Heart right ventricle (tissue), 16 donors: ENCODE data around the gene GTF3C1. TPM values are rescaled to one million over a fixed set of nuclear protein-coding genes. Genes with fewer than 3 reads are reported as not detected.

Experiments
- ATAC-seq, 8 donors: fragments of 200-7000 bp; cut with Tn5 transposase; one replicate each; pipeline ENCODE4 v1.9.1; 2020; ENCODE audit warnings: mild to moderate bottlenecking in 8 of 8, moderate library complexity in 8 of 8, moderate number of reproducible peaks in 1 of 8
- DNase-seq, 2 donors: peaks; one replicate each; pipeline ENCODE4 v3.0.0-alpha.2; 2020
- H3K27ac ChIP-seq, 10 donors: fragments of 200-600 bp; sonication (generic) in 2 of 10; one replicate each; pipeline versions ENCODE4 v1.5.0 to v1.8.0; 2020 to 2022; ENCODE audit warnings: mild to moderate bottlenecking in 3 of 10
- H3K27me3 ChIP-seq, 7 donors: fragments of 200-600 bp; one replicate each; pipeline ENCODE4 v1.8.0; 2021 to 2022; ENCODE audit warnings: mild to moderate bottlenecking in 2 of 7
- H3K36me3 ChIP-seq, 9 donors: fragments of 200-600 bp; sonication (generic) in 1 of 9; one replicate each; pipeline versions ENCODE4 v1.5.0 to v1.8.0; 2020 to 2022; ENCODE audit warnings: mild to moderate bottlenecking in 2 of 9
- H3K4me1 ChIP-seq, 9 donors: fragments of 200-600 bp; sonication (generic) in 1 of 9; one replicate each; pipeline versions ENCODE4 v1.5.0 to v1.8.0; 2020 to 2022; ENCODE audit warnings: mild to moderate bottlenecking in 4 of 9
- H3K4me3 ChIP-seq, 10 donors: fragments of 200-600 bp; sonication (generic) in 2 of 10; one replicate each; pipeline versions ENCODE4 v1.5.0 to v1.8.0; 2020 to 2022; ENCODE audit warnings: mild to moderate bottlenecking in 7 of 10, moderate library complexity in 2 of 10
- H3K9me3 ChIP-seq, 11 donors: fragments of 200-600 bp in 10 of 11; sonication (generic) in 2 of 11; one replicate each; pipeline versions ENCODE4 v1.5.0 to v1.8.0; 2013 to 2022; ENCODE audit warnings: mild to moderate bottlenecking in 2 of 11, control low read depth in 1 of 11, moderate library complexity in 1 of 11
- CTCF ChIP-seq, 9 donors: fragments of 200-600 bp; sonication (generic) in 2 of 9; IDR thresholded peaks; one replicate each; pipeline versions ENCODE4 v1.5.0 to v1.8.0; 2021 to 2022; ENCODE audit warnings: antibody characterized with exemption in 9 of 9, mild to moderate bottlenecking in 5 of 9, moderate library complexity in 1 of 9
- WGBS, 2 donors: extraction: QIAGEN DNeasy Blood & Tissue Kit; methylation state at CpG; one replicate each; pipeline ENCODE4 v1.1.7; 2013; ENCODE audit warnings: inconsistent platforms in 1 of 2; 5-methylcytosine and 5-hydroxymethylcytosine counted together
- intact Hi-C, 10 donors: fragments of 100-400 bp; cut with DNase I; formaldehyde crosslinking; loops; one replicate each; pipeline versions ENCODE4 v1.11.1 to v1.14.2; 2022
- polyA plus RNA-seq, 2 donors: library from polyadenylated mRNA; stranded (reverse); fragments of 200-250 nt; gene quantifications; one replicate each; pipeline ENCODE4 v1.2.3, GENCODE V29; 2013
- total RNA-seq, 10 donors: library from RNA; stranded (reverse); fragmentation: NEBNext Ultra II Directional in 3 of 10; extraction: Animal tissue kit (Norgen Biotek cat#: 25700) in 3 of 10; gene quantifications; one replicate each; pipeline versions ENCODE4 v1.2.1 to v1.2.4, GENCODE V29; 2021 to 2023
- donor health status: Arrhythmogenic right ventricular cardiomyopathy.
- donor health status: ischemic (EF 13 %, LVEDD 7.1; RV severe dilation, severe dysfunction).
- donor health status: healthy with polysubstance abuse.
- donor health status: DM: no; HTN: yes; CAD: no.
- donor health status: DM: no; HTN: no; CAD: no.
- donor health status: ischemic (EF 25% LVEDD 6.9; RV normal size, moderate dysfunction).
- donor health status: ischemic (EF 25% LVEDD 5.7; RV mildly dilated, moderate dysfunction).
- donor health status: healthy.
- donor health status: DM: yes; HTN: yes; CAD: no.
- donor health status: Ischemic cardiomyopathy.
- donor health status: ischemic (EF 35%, LVEDD 5.7; RV mildly dilated, moderate dysfunction).
- donor health status: nonischemic (EF 11% LVEDD 7.7; RV severe dilation, severe dysfunction).
- donor health status: DM: yes; HTN: yes; CAD: no.
- donor health status: PGD.
- donor health status: ischemic (EF 29% LVEDD 5.4; RV normal size, mild dysfunction).
- donor health status: nonischemic (EF 23%, LVEDD 6.1; RV moderate dilation, normal function).

Gene GTF3C1
- total and polyA plus RNA-seq, 12 donors = 48.1 to 133 (median 62.8) TPM

GRCh38 chr16:27597361-27597760 lies 47.6 kb upstream of the GTF3C1 start:
- Histone ChIP-seq H3K27me3 (no peaks in the 10 kb centered on the region), H3K4me3 (no peak overlapping the region), H3K27ac (no peak overlapping the region), H3K4me1 (no peaks in the 10 kb centered on the region), H3K36me3 (peaks cover 0 to 20% (median 0%) of the 10 kb centered on the region in 9 donors), H3K9me3 (no peaks in the 10 kb centered on the region)
- intact Hi-C loops = loop anchor here in 1 of 10 donors (10.0 kb wide), 1 partner anchor 67 kb away; no protein-coding TSS in a partner anchor
- ATAC-seq (no peak), DNase-seq (no peak)
- no peak for TF ChIP-seq CTCF (IDR thresholded peaks at IDR 0.05)
- 96 to 98% methylated on average over 3 of the region's 3 CpGs for WGBS, 2 donors

- no peak for TF ChIP-seq CTCF (IDR thresholded peaks at IDR 0.05)
- H3K4me1 ChIP-seq = no peaks in the 10 kb centered on the region
- no peak for DNase-seq
- WGBS, 2 donors = 95 to 96% methylated on average over 4 of the region's 4 CpGs
- H3K36me3 ChIP-seq = peaks cover 0 to 20% (median 0%) of the 10 kb centered on the region in 9 donors
- H3K9me3 ChIP-seq = no peaks in the 10 kb centered on the region
- H3K4me3 ChIP-seq = no peak overlapping the region
- no peak for ATAC-seq
- no peaks in the 10 kb centered on the region for H3K27me3 ChIP-seq
- no peak overlapping the region for H3K27ac ChIP-seq
- intact Hi-C loops = loop anchor here in 1 of 10 donors (10.0 kb wide), 1 partner anchor 68 kb away; no protein-coding TSS in a partner anchor
Measured at GRCh38 chr16:27596411-27596810, 46.7 kb upstream of the GTF3C1 start.

GRCh38 chr16:27595993-27596392 lies 46.3 kb upstream of the GTF3C1 start:
- intact Hi-C loops = loop anchor here in 1 of 10 donors (10.0 kb wide), 1 partner anchor 69 kb away; no protein-coding TSS in a partner anchor
- WGBS, 2 donors = 73 to 78% methylated on average over 6 of the region's 6 CpGs
- no peak for ATAC-seq
- Histone ChIP-seq H3K36me3 (peaks cover 0 to 20% (median 0%) of the 10 kb centered on the region in 9 donors), H3K9me3 (no peaks in the 10 kb centered on the region), H3K4me1 (no peaks in the 10 kb centered on the region), H3K27ac (no peak overlapping the region), H3K4me3 (no peak overlapping the region), H3K27me3 (no peaks in the 10 kb centered on the region)
- TF ChIP-seq CTCF (IDR thresholded peaks at IDR 0.05) = no peak
- DNase-seq = no peak

GRCh38 chr16:27595475-27595874 lies 45.8 kb upstream of the GTF3C1 start:
- Histone ChIP-seq H3K4me1 (no peaks in the 10 kb centered on the region), H3K27me3 (no peaks in the 10 kb centered on the region), H3K4me3 (no peak overlapping the region), H3K27ac (no peak overlapping the region), H3K36me3 (peaks cover 0 to 20% (median 0%) of the 10 kb centered on the region in 9 donors), H3K9me3 (peaks cover 0 to under 1% (median 0%) of the 10 kb centered on the region in 11 donors)
- no peak for ATAC-seq
- no peak for DNase-seq
- TF ChIP-seq CTCF (IDR thresholded peaks at IDR 0.05) = no peak
- intact Hi-C loops = loop anchor here in 1 of 10 donors (10.0 kb wide), 1 partner anchor 69 kb away; no protein-coding TSS in a partner anchor
- 52 to 59% methylated on average over 4 of the region's 4 CpGs for WGBS, 2 donors
